Stimulated activated CD8-positive, alpha-beta memory T cell treated with anti-CD3 and anti-CD28 coated beads, Interleukin-15, amount 100 ng/mL, for 1 hour (primary cell): ENCODE data around the gene ST8SIA6.
"Not testable (repeated sequence)": the region's sequence is repeated elsewhere in the genome, so short reads cannot be mapped to it uniquely, and the experiment has no call there.

ENCODE experiments used
- DNase-seq: peaks from one replicate; pipeline ENCODE4 v3.0.0-alpha.2; 2020; ENCODE audit warnings: low read depth

The ST8SIA6 gene

GRCh38 chr10:17454161-17455014, at the start of gene ST8SIA6:
ST8SIA6 (minus strand) TSS chr10:17454595; CDS start chr10:17454255, 340 bp downstream.
- DNase-seq = no peak

GRCh38 chr10:17503795-17504194, 49.4 kb upstream of the ST8SIA6 start:
- no peak for DNase-seq

- no peak for DNase-seq
Observed at GRCh38 chr10:17502814-17503213, 48.4 kb upstream of the ST8SIA6 start.

- not testable (repeated sequence) for DNase-seq
Observed at GRCh38 chr10:17499014-17499413, 44.6 kb upstream of the ST8SIA6 start.

GRCh38 chr10:17497446-17498030, 43.1 kb upstream of the ST8SIA6 start:
- no peak for DNase-seq

GRCh38 chr10:17494626-17495260, 40.3 kb upstream of the ST8SIA6 start:
- no peak for DNase-seq

- DNase-seq = no peak
Observed at GRCh38 chr10:17488848-17489247, 34.5 kb upstream of the ST8SIA6 start.

- DNase-seq = no peak
Observed at GRCh38 chr10:17483079-17483478, 28.7 kb upstream of the ST8SIA6 start.

GRCh38 chr10:17479822-17480221, 25.4 kb upstream of the ST8SIA6 start:
- no peak for DNase-seq

GRCh38 chr10:17479015-17479615, 24.7 kb upstream of the ST8SIA6 start:
- no peak for DNase-seq

- no peak for DNase-seq
Observed at GRCh38 chr10:17476073-17476472, 21.7 kb upstream of the ST8SIA6 start.

GRCh38 chr10:17475661-17476060, 21.3 kb upstream of the ST8SIA6 start:
- DNase-seq = no peak

- no peak for DNase-seq
Observed at GRCh38 chr10:17474595-17475323, 20.4 kb upstream of the ST8SIA6 start.

GRCh38 chr10:17473228-17473950, 19.0 kb upstream of the ST8SIA6 start:
- no peak for DNase-seq

- no peak for DNase-seq
Observed at GRCh38 chr10:17472481-17473227, 18.3 kb upstream of the ST8SIA6 start.

GRCh38 chr10:17470246-17470645, 15.9 kb upstream of the ST8SIA6 start:
- DNase-seq = no peak

GRCh38 chr10:17465328-17466125, 11.1 kb upstream of the ST8SIA6 start:
- DNase-seq = no peak

- DNase-seq = no peak
Observed at GRCh38 chr10:17464545-17464944, 10.2 kb upstream of the ST8SIA6 start.

- no peak for DNase-seq
Observed at GRCh38 chr10:17460756-17461155, 6.4 kb upstream of the ST8SIA6 start.

GRCh38 chr10:17457083-17457482, 2.7 kb upstream of the ST8SIA6 start:
- no peak for DNase-seq
